Stimulated activated CD4-positive, alpha-beta T cell treated with anti-CD3 and anti-CD28 coated beads, TNF-alpha, amount 100 ng/mL, for 4 hours (primary cell): ENCODE measurements around the gene RNU6-9.
"Not testable (repeated sequence)": the region's sequence is repeated elsewhere in the genome, so short reads cannot be mapped to it uniquely, and the experiment has no call there.

Experiments
- DNase-seq, 3 experiments: peaks; one replicate each; pipeline ENCODE4 v3.0.0-alpha.2; 2020; ENCODE audit warnings: low read depth in 3 of 3

RNU6-9 gene

GRCh38 chr19:877992-878660 lies 15.2 kb upstream of the RNU6-9 start:
- DNase-seq, result not testable (repeated sequence)

GRCh38 chr19:878751-879561 lies 14.3 kb upstream of the RNU6-9 start:
- not testable (repeated sequence) for DNase-seq

- no peak for DNase-seq
Observed at GRCh38 chr19:879711-880438, 13.4 kb upstream of the RNU6-9 start.

- DNase-seq, result no peak
Observed at GRCh38 chr19:881385-882071, 11.8 kb upstream of the RNU6-9 start.

GRCh38 chr19:882871-883497 lies 10.3 kb upstream of the RNU6-9 start:
- DNase-seq, result no peak

- DNase-seq, result no peak
Observed at GRCh38 chr19:883661-884211, 9.5 kb upstream of the RNU6-9 start.

GRCh38 chr19:884420-885211 lies 8.7 kb upstream of the RNU6-9 start:
- DNase-seq, result no peak

GRCh38 chr19:885536-886224 lies 7.6 kb upstream of the RNU6-9 start:
- no peak for DNase-seq

- no peak for DNase-seq
Observed at GRCh38 chr19:887072-887471, 6.2 kb upstream of the RNU6-9 start.

- DNase-seq, result no peak
Observed at GRCh38 chr19:887599-887998, 5.7 kb upstream of the RNU6-9 start.

- no peak for DNase-seq
Observed at GRCh38 chr19:888581-889385, 4.5 kb upstream of the RNU6-9 start.

GRCh38 chr19:889662-890295 lies 3.5 kb upstream of the RNU6-9 start:
- no peak for DNase-seq

- no peak for DNase-seq
Observed at GRCh38 chr19:890831-891230, 2.5 kb upstream of the RNU6-9 start.

- DNase-seq, result not testable (repeated sequence)
Observed at GRCh38 chr19:891421-892200, 1.7 kb upstream of the RNU6-9 start.

GRCh38 chr19:892243-892893 lies 916 bp upstream of the RNU6-9 start:
- DNase-seq, result no peak

- DNase-seq, result no peak
Observed at GRCh38 chr19:896434-896833, 3.1 kb downstream of the RNU6-9 start.

- no peak for DNase-seq
Observed at GRCh38 chr19:896999-897398, 3.7 kb downstream of the RNU6-9 start.
